Measurements from ENCODE around the gene THSD7B.

THSD7B gene

DNA sequence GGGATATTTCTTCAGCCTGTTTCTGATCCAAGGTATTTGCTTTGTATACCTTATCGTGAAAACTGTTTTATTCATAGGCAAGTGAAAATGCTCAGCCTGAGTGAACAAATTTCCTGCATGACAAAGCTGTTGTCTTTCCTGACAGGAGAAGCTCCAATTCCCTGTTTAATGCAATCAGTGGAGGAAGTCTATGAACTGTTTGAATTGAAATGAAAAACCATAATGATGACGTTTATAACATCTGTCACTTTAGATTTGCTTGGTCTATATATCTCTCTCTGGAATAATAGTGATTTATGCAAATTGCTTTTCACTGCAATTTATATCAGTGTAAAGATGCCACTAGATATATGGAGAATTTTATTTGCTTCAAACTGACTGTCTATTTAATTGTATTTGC lies 959.6 kb downstream of the THSD7B start:
- no peak for DNase-seq
- H3K9me3 ChIP-seq (ENCODE audit: control insufficient read depth, low read length), result no peaks in the 10 kb centered on the region
- H3K36me3 ChIP-seq (ENCODE audit: control insufficient read depth, insufficient read depth, low read length), result no peaks in the 10 kb centered on the region
- H3K4me3 ChIP-seq (ENCODE audit: insufficient read depth, low read depth, low read length, poor library complexity, severe bottlenecking), result no peak overlapping the region
- no peaks in the 10 kb centered on the region for H3K27me3 ChIP-seq (replicated peaks; ENCODE audit: control insufficient read depth, insufficient read depth, low read length, poor library complexity, severe bottlenecking)
- no peaks in the 10 kb centered on the region for H3K4me1 ChIP-seq (ENCODE audit: control insufficient read depth, insufficient read depth, low read length, poor library complexity, severe bottlenecking)
- H3K27ac ChIP-seq (ENCODE audit: insufficient read depth, low read length, poor library complexity, severe bottlenecking), result no peak overlapping the region
